GM19025 (cell line): ENCODE data around the gene TCN2.
"Not testable (repeated sequence)": the region's sequence is repeated elsewhere in the genome, so short reads cannot be mapped to it uniquely, and the experiment has no call there.

ENCODE experiments used
- ATAC-seq: cut with Tn5 transposase; IDR thresholded peaks from one replicate; pipeline ENCODE4 v1.9.1; 2021; ENCODE audit warnings: mild to moderate bottlenecking, low read depth, moderate library complexity; ENCODE audit not compliant: unreplicated experiment

The TCN2 gene

GRCh38 chr22:30674482-30674881 is 67.5 kb downstream of the TCN2 start:
- no peak for ATAC-seq

- ATAC-seq, result no peak
Measured at GRCh38 chr22:30675436-30675835, 68.5 kb downstream of the TCN2 start.

- not testable (repeated sequence) for ATAC-seq
Measured at GRCh38 chr22:30676565-30676964, 69.6 kb downstream of the TCN2 start.
